Pancreas (tissue), 10 donors: Measurements from ENCODE around the gene MAGEA10. TPM values are rescaled to one million over a fixed set of nuclear protein-coding genes. Genes with fewer than 3 reads are reported as not detected.

Experiments used
- ATAC-seq, 4 donors: fragments of 200-7000 bp; cut with Tn5 transposase; one replicate each; pipeline versions ENCODE4 v1.8.0 to v1.9.1; 2020; ENCODE audit warnings: mild to moderate bottlenecking in 4 of 4, moderate library complexity in 4 of 4
- DNase-seq, 6 donors: peaks; one replicate each; pipeline ENCODE4 v3.0.0-alpha.2; 2020
- FAIRE-seq: peaks from 2 replicates; lab custom pipeline; 2012; peaks lifted over from hg19 to GRCh38; lab: Jason Lieb, UNC
- H3K27ac ChIP-seq, 4 donors: fragments of 200-600 bp; sonication (generic); 1 replicate in 3 of 4; 2 replicates in 1 of 4; pipeline versions ENCODE4 v1.5.0 to v1.8.0; 2020
- H3K27me3 ChIP-seq, 4 donors: fragments of 200-600 bp; one replicate each; pipeline ENCODE4 v1.8.0; 2021
- H3K36me3 ChIP-seq, 3 donors: fragments of 200-600 bp; sonication (generic) in 1 of 3; one replicate each; pipeline versions ENCODE4 v1.5.0 to v1.8.0; 2020 to 2021
- H3K4me1 ChIP-seq, 3 donors: fragments of 200-600 bp; one replicate each; pipeline ENCODE4 v1.8.0; 2021
- H3K4me3 ChIP-seq, 4 donors: fragments of 200-600 bp; sonication (generic) in 2 of 4; one replicate each; pipeline versions ENCODE4 v1.5.0 to v1.8.0; 2020 to 2021
- H3K9me3 ChIP-seq, 4 donors: fragments of 200-600 bp; one replicate each; pipeline ENCODE4 v1.8.0; 2021
- WGBS, 2 donors: extraction: QIAGEN DNeasy Blood & Tissue Kit; methylation state at CpG; one replicate each; pipeline ENCODE4 v1.1.7; 2013; 5-methylcytosine and 5-hydroxymethylcytosine counted together
- intact Hi-C, 3 donors: fragments of 100-400 bp; cut with DNase I; formaldehyde crosslinking; loops; one replicate each; pipeline versions ENCODE4 v1.11.1 to v1.14.2; 2022
- polyA plus RNA-seq, 2 donors: library from polyadenylated mRNA; stranded (reverse); fragments of 200-250 nt; gene quantifications; one replicate each; pipeline ENCODE4 v1.2.3, GENCODE V29; 2013
- total RNA-seq, 6 donors: library from RNA; stranded (reverse); fragmentation: NEBNext Ultra II Directional in 4 of 6; extraction: Animal tissue kit (Norgen Biotek cat#: 25700) in 4 of 6; gene quantifications; one replicate each; pipeline versions ENCODE4 v1.2.1 to v1.2.4, GENCODE V29; 2021 to 2023
- TF ChIP-seq, protein P1 (sequence below), 4 donors: fragments of 200-600 bp; sonication (generic) in 3 of 4; IDR thresholded peaks; one replicate each; pipeline versions ENCODE4 v1.5.0 to v1.8.0; 2021; ENCODE audit warnings: antibody characterized with exemption in 4 of 4
- donor health status: healthy with polysubstance abuse.
- donor health status: DM: no; HTN: no; CAD: no; lungs with moderate emphysema.
- donor health status: DM: no; HTN: no; CAD: no.
- donor health status: control.
- donor health status: control.
- donor health status: Bipolar disorder and iron deficiency.
- donor health status: DM: yes; HTN: yes; CAD: no.
- donor health status: DM: no; HTN: no; CAD: no.
- donor health status: DM: no; HTN: no; CAD: no.
- donor health status: DM: yes; HTN: yes; CAD: no.

The MAGEA10 gene
- total and polyA plus RNA-seq, 8 donors: not detected

DNA sequence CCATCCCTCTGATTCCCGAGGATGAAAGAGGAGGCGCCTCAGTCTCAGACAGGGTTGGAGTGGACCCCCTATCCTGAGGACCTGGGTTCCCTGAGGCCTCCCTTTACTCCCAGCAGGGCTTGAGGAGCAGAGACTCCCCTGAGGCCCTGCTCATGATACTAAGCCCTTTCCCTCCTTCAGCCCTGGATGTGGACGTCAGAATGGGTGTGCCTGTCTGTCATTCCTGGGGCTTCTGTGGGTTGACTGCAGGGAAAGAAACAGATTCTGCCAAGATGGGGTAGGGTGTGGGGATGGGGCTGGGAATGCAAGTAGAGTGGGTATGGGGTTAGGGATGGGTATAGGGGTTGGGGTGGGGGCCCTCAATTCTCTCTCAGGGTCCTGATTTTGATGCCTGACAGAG, 21.1 kb downstream of the MAGEA10 start:
- H3K4me3 ChIP-seq: no peak overlapping the region
- H3K4me1 ChIP-seq: no peaks in the 10 kb centered on the region
- ATAC-seq (no peak), DNase-seq (peak in 1 of 6 donors; percentile 28), FAIRE-seq (no peak)
- H3K36me3 ChIP-seq: no peaks in the 10 kb centered on the region
- intact Hi-C loops: no loop called here
- no peak overlapping the region for H3K27ac ChIP-seq
- TF ChIP-seq, protein P1, sequence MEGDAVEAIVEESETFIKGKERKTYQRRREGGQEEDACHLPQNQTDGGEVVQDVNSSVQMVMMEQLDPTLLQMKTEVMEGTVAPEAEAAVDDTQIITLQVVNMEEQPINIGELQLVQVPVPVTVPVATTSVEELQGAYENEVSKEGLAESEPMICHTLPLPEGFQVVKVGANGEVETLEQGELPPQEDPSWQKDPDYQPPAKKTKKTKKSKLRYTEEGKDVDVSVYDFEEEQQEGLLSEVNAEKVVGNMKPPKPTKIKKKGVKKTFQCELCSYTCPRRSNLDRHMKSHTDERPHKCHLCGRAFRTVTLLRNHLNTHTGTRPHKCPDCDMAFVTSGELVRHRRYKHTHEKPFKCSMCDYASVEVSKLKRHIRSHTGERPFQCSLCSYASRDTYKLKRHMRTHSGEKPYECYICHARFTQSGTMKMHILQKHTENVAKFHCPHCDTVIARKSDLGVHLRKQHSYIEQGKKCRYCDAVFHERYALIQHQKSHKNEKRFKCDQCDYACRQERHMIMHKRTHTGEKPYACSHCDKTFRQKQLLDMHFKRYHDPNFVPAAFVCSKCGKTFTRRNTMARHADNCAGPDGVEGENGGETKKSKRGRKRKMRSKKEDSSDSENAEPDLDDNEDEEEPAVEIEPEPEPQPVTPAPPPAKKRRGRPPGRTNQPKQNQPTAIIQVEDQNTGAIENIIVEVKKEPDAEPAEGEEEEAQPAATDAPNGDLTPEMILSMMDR (IDR thresholded peaks at IDR 0.05): no peak
- no peaks in the 10 kb centered on the region for H3K27me3 ChIP-seq
- 76 to 82% methylated on average over 3 of the region's 3 CpGs for WGBS, 2 donors
- H3K9me3 ChIP-seq: no peaks in the 10 kb centered on the region

DNA sequence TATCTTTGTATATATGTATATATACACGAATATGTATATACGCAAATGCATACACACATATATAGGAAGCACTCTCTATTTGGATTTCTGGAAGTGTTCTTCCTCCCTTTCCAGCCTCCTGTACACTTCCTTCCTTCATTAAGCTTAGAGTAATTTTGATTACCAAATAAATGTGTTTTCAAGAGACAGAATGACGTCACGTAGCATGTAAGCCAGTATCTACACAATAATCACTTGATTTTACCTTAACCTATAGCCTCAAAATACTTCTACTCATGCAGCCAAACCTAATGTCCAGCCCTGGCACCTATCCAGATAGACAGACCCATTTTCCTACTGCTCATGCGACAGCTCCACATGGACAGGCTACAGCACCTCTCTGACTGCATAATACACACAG, 29.9 kb downstream of the MAGEA10 start:
- FAIRE-seq: no peak
- no peak for ATAC-seq
- H3K9me3 ChIP-seq: no peaks in the 10 kb centered on the region
- TF ChIP-seq, protein P1 (IDR thresholded peaks at IDR 0.05): no peak
- no peak overlapping the region for H3K27ac ChIP-seq
- H3K4me3 ChIP-seq: no peak overlapping the region
- no peak for DNase-seq
- H3K4me1 ChIP-seq: no peaks in the 10 kb centered on the region
- H3K27me3 ChIP-seq: no peaks in the 10 kb centered on the region
- intact Hi-C loops: no loop called here
- WGBS, 2 donors: 85 to 90% methylated on average over 5 of the region's 5 CpGs
- H3K36me3 ChIP-seq: no peaks in the 10 kb centered on the region

DNA sequence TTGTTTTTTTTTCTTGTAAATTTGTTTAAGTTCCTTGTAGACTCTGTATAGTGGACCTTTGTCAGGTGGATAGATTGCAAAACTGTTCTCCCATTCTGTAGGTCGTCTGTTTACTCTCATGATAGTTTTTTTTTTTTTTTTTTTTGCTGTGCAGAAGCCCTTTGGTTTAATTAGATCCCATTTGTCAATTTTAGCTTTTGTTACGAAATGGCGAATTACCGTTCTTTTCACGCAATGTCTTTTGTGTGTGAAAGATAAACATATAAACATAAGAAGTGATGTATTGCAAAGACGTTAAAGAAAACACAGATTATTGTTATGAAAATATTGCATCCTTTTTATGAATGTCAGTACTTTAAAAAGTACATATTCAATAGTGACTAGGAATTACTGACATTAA, 34.5 kb downstream of the MAGEA10 start:
- WGBS, 2 donors: 71 to 74% methylated on average over 6 of the region's 6 CpGs
- H3K9me3 ChIP-seq: no peaks in the 10 kb centered on the region
- DNase-seq (no peak), FAIRE-seq (no peak), ATAC-seq (no peak)
- TF ChIP-seq, protein P1 (IDR thresholded peaks at IDR 0.05): no peak
- no peaks in the 10 kb centered on the region for H3K4me1 ChIP-seq
- no peak overlapping the region for H3K27ac ChIP-seq
- peaks cover 0 to 7% (median 0%) of the 10 kb centered on the region in 4 donors for H3K27me3 ChIP-seq
- intact Hi-C loops: no loop called here
- H3K4me3 ChIP-seq: no peak overlapping the region
- no peaks in the 10 kb centered on the region for H3K36me3 ChIP-seq

DNA sequence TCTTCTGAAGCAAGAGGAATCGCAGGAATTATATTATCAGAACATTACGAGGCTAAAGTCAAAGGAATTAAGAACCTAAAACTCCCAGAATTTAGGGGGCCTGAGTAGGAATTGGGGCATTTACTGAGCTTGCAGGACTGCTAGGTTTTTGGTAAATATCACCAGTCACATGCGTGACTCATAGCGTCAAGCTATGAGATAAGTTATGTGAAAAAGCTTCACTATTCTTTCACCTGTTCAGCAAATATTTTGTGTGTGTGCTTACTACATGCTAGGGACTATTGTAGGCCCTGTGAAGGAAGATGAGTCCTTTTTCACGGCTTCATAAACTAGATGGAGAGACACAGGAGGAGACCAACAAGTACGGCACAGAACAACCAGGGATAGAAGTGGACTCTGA, 52.2 kb downstream of the MAGEA10 start:
- Histone ChIP-seq H3K36me3 (no peaks in the 10 kb centered on the region), H3K27ac (no peak overlapping the region), H3K9me3 (no peaks in the 10 kb centered on the region), H3K27me3 (no peaks in the 10 kb centered on the region), H3K4me1 (no peaks in the 10 kb centered on the region), H3K4me3 (no peak overlapping the region)
- intact Hi-C loops: no loop called here
- no peak for FAIRE-seq
- TF ChIP-seq, protein P1 (IDR thresholded peaks at IDR 0.05): no peak
- 68 to 90% methylated on average over 6 of the region's 6 CpGs for WGBS, 2 donors
- no peak for DNase-seq
- no peak for ATAC-seq

Other genes with a start within 250 kb of the MAGEA10 start
- gene MAGEA4, start 225.7 kb downstream of the MAGEA10 start, total RNA-seq: not detected
- gene MAGEA4, start 225.7 kb downstream of the MAGEA10 start, polyA plus RNA-seq: not detected
- 10 to 100 TPM in 3 of 6 donors, 1 to 10 TPM in 3; 4.2 to 15.1 (median 10.8) TPM for gene GABRE, start 163.9 kb downstream of the MAGEA10 start, total RNA-seq
- 10 to 100 TPM; 29.2 to 51.4 TPM for gene GABRE, start 163.9 kb downstream of the MAGEA10 start, polyA plus RNA-seq